Thymus (tissue), 11 donors: ENCODE measurements around the gene UVSSA. TPM values are rescaled to one million over a fixed set of nuclear protein-coding genes. Genes with fewer than 3 reads are reported as not detected.
"Not testable (repeated sequence)": the region's sequence is repeated elsewhere in the genome, so short reads cannot be mapped to it uniquely, and the experiment has no call there.

Experiments used
- DNase-seq, 9 donors: peaks; one replicate each; pipeline ENCODE4 v3.0.0-alpha.2; 2013; ENCODE audit warnings: low spot score in 9 of 9, low read depth in 6 of 9, missing footprints in 1 of 9
- H3K27ac ChIP-seq, 2 donors: one replicate each; pipeline ENCODE4 v1.5.1; 2013; ENCODE audit warnings: control low read depth in 1 of 2, low read depth in 1 of 2, low read length in 1 of 2, mild to moderate bottlenecking in 1 of 2, moderate library complexity in 1 of 2
- H3K27me3 ChIP-seq, 2 donors: one replicate each; pipeline ENCODE4 v1.5.1; 2013; ENCODE audit warnings: low read length in 1 of 2; ENCODE audit not compliant: control insufficient read depth in 2 of 2, insufficient read depth in 1 of 2
- H3K36me3 ChIP-seq, 2 donors: one replicate each; pipeline ENCODE4 v1.5.1; 2013; ENCODE audit warnings: low read length in 1 of 2, mild to moderate bottlenecking in 1 of 2, moderate library complexity in 1 of 2; ENCODE audit not compliant: control insufficient read depth in 2 of 2, insufficient read depth in 2 of 2
- H3K4me1 ChIP-seq, 2 donors: one replicate each; pipeline ENCODE4 v1.5.1; 2013; ENCODE audit warnings: low read length in 2 of 2; ENCODE audit not compliant: control insufficient read depth in 2 of 2, insufficient read depth in 2 of 2
- H3K4me3 ChIP-seq, 2 donors: one replicate each; pipeline ENCODE4 v1.5.1; 2013; ENCODE audit warnings: low read length in 2 of 2, control low read depth in 1 of 2, mild to moderate bottlenecking in 1 of 2
- H3K9me3 ChIP-seq, 2 donors: one replicate each; pipeline ENCODE4 v1.5.1; 2013; ENCODE audit warnings: low read length in 1 of 2, mild to moderate bottlenecking in 1 of 2; ENCODE audit not compliant: control insufficient read depth in 2 of 2, insufficient read depth in 1 of 2
- WGBS: extraction: QIAGEN DNeasy Blood & Tissue Kit; methylation state at CpG from one replicate; pipeline ENCODE4 v1.1.7; 2013; 5-methylcytosine and 5-hydroxymethylcytosine counted together
- polyA plus RNA-seq: library from polyadenylated mRNA; stranded (reverse); fragments of 200-250 nt; gene quantifications from one replicate; pipeline ENCODE4 v1.2.3, GENCODE V29; 2013
- total RNA-seq: library from RNA; stranded (reverse); fragments of 120-200 nt; gene quantifications from one replicate; pipeline ENCODE4 v1.2.4, GENCODE V29; 2013
- donor health status: healthy.

Gene UVSSA
- total and polyA plus RNA-seq, 2 donors: 3.9 to 15.4 TPM

DNA sequence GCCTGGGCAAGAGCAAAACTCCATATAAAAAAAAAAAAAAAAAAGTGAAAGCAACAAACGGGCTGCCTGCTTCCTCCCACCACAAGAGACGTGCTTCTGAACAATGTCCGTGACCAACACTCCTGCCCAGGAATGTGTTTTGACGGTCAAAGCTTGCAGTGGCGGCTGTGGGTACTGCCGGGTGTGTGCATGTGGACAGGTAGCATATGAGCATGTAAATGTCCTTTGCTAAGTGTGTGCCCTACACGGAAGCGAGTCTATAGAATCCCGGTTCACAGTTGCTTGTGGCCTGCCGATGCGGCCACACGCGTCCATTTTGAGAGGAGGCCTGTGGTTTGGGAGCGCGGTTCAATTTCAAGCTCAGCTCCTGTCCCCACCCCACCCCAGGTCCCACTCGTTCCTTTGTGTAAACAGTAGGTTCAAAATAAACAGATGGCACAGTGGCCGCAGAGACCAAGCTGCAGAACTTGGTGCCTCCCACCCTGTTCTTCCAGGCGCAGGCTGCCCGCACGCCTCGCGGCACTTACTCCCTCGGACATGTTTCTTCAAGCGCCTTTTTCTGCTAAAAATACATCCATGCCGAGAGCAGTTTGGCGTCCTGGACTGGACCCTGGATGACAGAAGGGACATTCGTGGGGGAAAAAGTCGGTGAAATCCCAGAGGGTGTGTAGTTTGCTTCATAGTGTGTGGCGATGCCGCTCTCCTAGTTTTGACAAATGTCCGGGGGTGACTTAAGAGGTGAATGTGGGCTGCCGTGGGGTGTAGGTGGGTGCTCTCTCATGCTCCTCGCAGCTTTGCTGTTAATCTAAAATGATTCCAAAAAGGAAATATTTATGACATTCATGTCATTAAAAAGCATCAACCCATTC is 70.7 kb downstream of the UVSSA start:
- H3K27me3 ChIP-seq: peaks cover 9 to 49% of the 10 kb centered on the region in 2 donors
- WGBS: 87% methylated on average over 33 of the region's 33 CpGs

GRCh38 chr4:1418494-1419285 is 71.7 kb downstream of the UVSSA start:
- H3K4me1 ChIP-seq: no peaks in the 10 kb centered on the region
- 77% methylated on average over 17 of the region's 17 CpGs for WGBS
- H3K4me3 ChIP-seq: no peak overlapping the region
- peaks cover 7 to 39% of the 10 kb centered on the region in 2 donors for H3K27me3 ChIP-seq
- no peak for DNase-seq
- H3K9me3 ChIP-seq: peaks cover 0 to 7% of the 10 kb centered on the region in 2 donors
- no peak overlapping the region for H3K27ac ChIP-seq
- no peaks in the 10 kb centered on the region for H3K36me3 ChIP-seq

More for the DNA sequence above, 70.7 kb downstream of the UVSSA start:
- Histone ChIP-seq H3K4me1 (no peaks in the 10 kb centered on the region), H3K27ac (no peak overlapping the region), H3K9me3 (peaks cover 1 to 9% of the 10 kb centered on the region in 2 donors), H3K36me3 (no peaks in the 10 kb centered on the region), H3K4me3 (no peak overlapping the region)
- DNase-seq: no peak

- Histone ChIP-seq H3K4me1 (no peaks in the 10 kb centered on the region), H3K9me3 (peaks cover 0 to 3% of the 10 kb centered on the region in 2 donors), H3K4me3 (no peak overlapping the region), H3K36me3 (no peaks in the 10 kb centered on the region), H3K27ac (no peak overlapping the region), H3K27me3 (peaks cover 3 to 36% of the 10 kb centered on the region in 2 donors)
- DNase-seq: no peak
- WGBS: 93% methylated on average over 13 of the region's 13 CpGs
Observed at GRCh38 chr4:1419708-1420107, 72.7 kb downstream of the UVSSA start.

- H3K9me3 ChIP-seq: no peaks in the 10 kb centered on the region
- H3K4me1 ChIP-seq: no peaks in the 10 kb centered on the region
- 64% methylated on average over 2 of the region's 2 CpGs for WGBS
- no peak overlapping the region for H3K4me3 ChIP-seq
- H3K27me3 ChIP-seq: peaks cover 0 to 16% of the 10 kb centered on the region in 2 donors
- no peak for DNase-seq
- no peaks in the 10 kb centered on the region for H3K36me3 ChIP-seq
- H3K27ac ChIP-seq: no peak overlapping the region
Observed at GRCh38 chr4:1421657-1422056, 74.6 kb downstream of the UVSSA start.

DNA sequence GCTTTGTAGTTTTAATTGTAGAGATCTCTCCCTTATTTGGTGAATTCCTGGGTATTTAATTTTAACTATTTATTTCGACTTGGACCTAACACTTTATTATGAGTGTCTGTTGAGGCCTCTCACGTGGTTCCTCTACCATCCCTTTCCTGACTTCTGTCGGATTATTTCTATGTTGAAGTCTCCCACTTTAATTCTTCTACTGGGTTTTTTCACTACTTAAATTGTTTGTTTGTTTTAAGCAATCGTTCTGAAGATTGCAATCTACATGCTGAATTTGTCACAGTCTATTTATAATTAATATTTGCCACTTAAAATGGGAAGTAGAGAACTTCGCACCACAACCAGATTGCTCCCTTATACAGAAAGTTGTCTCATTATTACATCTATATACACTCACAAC is 80.0 kb downstream of the UVSSA start:
- Histone ChIP-seq H3K4me1 (no peaks in the 10 kb centered on the region), H3K9me3 (no peaks in the 10 kb centered on the region), H3K27me3 (no peaks in the 10 kb centered on the region), H3K27ac (no peak overlapping the region), H3K36me3 (no peaks in the 10 kb centered on the region), H3K4me3 (no peak overlapping the region)
- 84% methylated on average over 5 of the region's 5 CpGs for whole genome bisulfite sequencing
- DNase-seq: no peak

GRCh38 chr4:1443688-1444172 is 96.7 kb downstream of the UVSSA start:
- WGBS: 90% methylated on average over 4 of the region's 4 CpGs
- not testable (repeated sequence) for H3K27ac ChIP-seq, DNase-seq, H3K4me3 ChIP-seq, H3K4me1 ChIP-seq, H3K27me3 ChIP-seq, H3K9me3 ChIP-seq, H3K36me3 ChIP-seq

Other genes starting within 250 kb of the UVSSA start
- 1.1 TPM for gene RNF212, start 233.6 kb upstream of the UVSSA start, total RNA-seq
- gene RNF212, start 233.6 kb upstream of the UVSSA start, polyA plus RNA-seq: 11.2 TPM
- 5.3 TPM for gene SPON2, start 174.6 kb upstream of the UVSSA start, total RNA-seq
- gene SPON2, start 174.6 kb upstream of the UVSSA start, polyA plus RNA-seq: 48.2 TPM
- 98.2 TPM for gene CTBP1, start 98.1 kb upstream of the UVSSA start, total RNA-seq
- 188 TPM for gene CTBP1, start 98.1 kb upstream of the UVSSA start, polyA plus RNA-seq
- gene MAEA, start 57.3 kb upstream of the UVSSA start, total RNA-seq: 45.4 TPM
- 113 TPM for gene MAEA, start 57.3 kb upstream of the UVSSA start, polyA plus RNA-seq
- gene NKX1-1, start 59.2 kb downstream of the UVSSA start, total RNA-seq: 0.05 TPM
- not detected for gene NKX1-1, start 59.2 kb downstream of the UVSSA start, polyA plus RNA-seq